Gastrocnemius medialis (tissue), 4 donors: ENCODE results near the gene MBD5.

Source experiments
- CTCF ChIP-seq, 5 experiments: fragments of 450-650 bp in 3 of 5; fragments of 200-600 bp in 2 of 5; sonication (generic) in 2 of 5; IDR thresholded peaks in 4 of 5; conservative IDR thresholded peaks in 1 of 5; 1 replicate in 4 of 5; 2 replicates in 1 of 5; pipeline ENCODE4 v1.5.1; 2016 to 2019; ENCODE audit warnings: antibody characterized with exemption in 5 of 5, mild to moderate bottlenecking in 3 of 5, moderate library complexity in 3 of 5
- POLR2A ChIP-seq, 2 donors: fragments of 450-650 bp; IDR thresholded peaks; one replicate each; pipeline ENCODE4 v1.6.1; 2017; ENCODE audit warnings: antibody characterized with exemption in 2 of 2, mild to moderate bottlenecking in 2 of 2, moderate library complexity in 2 of 2

GRCh38 chr2:148450531-148450930 lies 429.6 kb downstream of the MBD5 start:
- no peak for TF ChIP-seq POLR2A (IDR thresholded peaks at IDR 0.05)
- no peak for TF ChIP-seq CTCF (IDR thresholded peaks at IDR 0.05 in 4 of 5, conservative IDR thresholded peaks at IDR 0.05 in 1 of 5)
